HG03460 (cell line): ENCODE results near the gene CTDSPL.

ENCODE experiments used
- ATAC-seq: cut with Tn5 transposase; IDR thresholded peaks from one replicate; pipeline ENCODE4 v1.9.1; 2021; ENCODE audit not compliant: unreplicated experiment

Gene CTDSPL

DNA sequence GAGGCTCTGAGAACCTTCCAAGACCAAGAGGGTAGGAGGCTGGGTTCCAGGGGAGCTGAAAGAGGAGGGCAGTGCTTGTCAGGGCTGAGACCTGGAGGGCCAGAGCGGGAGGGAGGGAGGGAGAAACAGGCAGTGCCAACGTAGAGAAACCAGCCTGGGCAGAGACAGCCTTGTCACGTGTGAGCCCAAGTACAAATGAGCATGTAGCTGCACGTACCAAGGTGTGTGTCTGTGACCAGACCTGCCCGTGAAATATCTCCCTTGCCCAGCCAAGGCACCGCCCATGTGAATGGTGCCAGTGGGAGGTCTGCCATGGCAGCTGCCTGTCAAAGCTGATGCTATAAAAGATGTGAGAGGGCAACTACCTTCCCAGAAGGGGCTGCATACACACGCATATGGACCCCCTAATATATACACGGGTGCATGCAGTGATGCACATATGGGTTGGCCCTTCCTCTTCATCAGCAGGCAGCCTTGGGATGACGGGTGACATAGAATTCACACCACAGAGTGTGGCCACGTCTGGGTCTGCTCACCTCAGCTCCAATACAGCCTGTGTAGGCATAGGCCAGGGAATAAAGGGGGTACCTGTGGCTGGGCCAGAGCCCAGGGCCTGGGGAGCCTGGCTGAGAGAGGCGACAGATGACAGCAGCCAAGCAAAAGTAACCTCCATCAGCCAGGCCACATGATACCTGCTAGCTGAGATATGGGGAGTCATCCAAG, 7.8 kb upstream of the CTDSPL start:
- ATAC-seq = no peak

DNA sequence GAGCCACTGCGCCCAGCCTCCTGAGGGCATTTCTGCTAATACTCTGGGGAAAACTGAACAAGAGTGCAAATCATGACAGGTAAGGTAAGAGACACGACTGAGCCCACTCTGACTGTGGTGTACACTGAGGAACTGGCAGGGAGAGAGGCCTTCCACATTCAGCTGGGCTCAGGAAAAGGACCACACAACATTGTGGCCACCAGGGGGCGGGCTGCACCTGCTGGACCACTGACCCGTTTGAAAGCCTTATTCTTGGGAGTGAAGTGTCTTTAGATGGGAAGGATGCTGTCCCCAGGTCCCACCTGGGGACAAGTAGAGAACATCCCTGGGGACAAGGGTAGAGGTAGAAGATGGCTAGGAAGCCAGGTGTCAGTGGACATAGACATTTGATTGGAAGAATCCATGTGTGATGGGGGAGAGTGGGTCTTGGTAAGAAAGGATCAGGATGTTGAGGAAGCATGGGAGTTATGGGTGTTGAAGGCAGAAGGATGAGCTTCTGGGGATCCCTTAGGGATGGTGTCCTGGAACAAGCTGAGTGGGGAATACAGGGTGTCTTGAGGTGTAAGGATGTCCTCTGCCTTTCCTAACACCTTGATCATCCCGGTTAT, 6.2 kb upstream of the CTDSPL start:
- ATAC-seq = no peak

DNA sequence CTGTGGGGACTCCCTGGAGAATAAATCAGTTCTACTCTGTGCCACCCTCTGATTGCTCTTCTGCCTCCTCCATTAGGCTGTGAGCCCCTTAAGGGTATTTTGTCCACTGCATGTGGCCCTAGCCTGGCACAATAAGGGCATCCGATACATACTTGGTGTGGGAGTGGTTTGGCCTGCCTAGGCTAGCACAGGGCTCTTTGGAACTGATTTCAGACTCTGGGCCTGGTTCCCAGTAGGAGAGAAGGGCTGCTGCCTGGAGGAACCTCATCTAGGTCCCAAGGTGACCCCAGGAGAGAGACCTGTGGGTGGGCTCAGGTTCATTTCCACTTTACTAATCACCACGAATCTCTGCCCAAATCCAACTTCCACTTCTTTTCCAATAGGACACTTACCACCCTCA, 5.3 kb upstream of the CTDSPL start:
- no peak for ATAC-seq

DNA sequence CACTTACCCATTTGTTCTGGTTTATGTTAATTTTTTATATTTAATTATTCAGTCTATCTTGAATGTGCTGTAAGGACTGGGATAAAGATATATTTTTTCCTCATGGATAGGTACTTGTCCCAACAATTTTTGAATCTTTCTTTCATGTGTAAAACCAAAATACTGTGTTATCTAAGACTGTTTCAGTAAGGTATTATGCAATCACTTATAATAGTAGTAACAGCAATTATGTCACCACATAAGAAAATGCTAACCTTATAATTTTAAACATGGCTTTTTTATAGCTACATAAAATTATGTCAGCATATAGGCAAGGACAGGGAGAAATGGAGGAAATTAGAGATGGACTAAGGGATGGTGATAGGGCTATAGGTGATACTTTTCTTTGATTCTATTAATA, 2.9 kb upstream of the CTDSPL start:
- no peak for ATAC-seq

DNA sequence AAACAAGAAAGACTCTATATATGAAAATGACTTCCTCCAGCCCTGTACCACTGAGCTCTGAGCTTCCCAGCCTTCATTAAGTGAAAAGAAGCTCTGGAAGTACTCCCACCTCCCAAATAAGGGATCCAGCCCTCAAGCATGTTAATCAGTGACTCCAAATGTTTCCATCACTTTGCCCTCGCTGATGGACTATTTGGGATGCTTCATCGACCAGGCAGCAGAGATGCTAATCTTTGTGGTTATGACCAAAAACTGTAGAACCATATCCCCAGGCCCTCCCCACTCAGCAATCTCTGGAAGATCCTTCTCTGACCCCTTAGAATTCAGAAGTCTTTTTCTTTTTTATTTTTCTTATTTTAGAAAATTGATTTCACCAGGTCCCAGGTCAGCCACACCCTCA, 2.3 kb upstream of the CTDSPL start:
- ATAC-seq = no peak

DNA sequence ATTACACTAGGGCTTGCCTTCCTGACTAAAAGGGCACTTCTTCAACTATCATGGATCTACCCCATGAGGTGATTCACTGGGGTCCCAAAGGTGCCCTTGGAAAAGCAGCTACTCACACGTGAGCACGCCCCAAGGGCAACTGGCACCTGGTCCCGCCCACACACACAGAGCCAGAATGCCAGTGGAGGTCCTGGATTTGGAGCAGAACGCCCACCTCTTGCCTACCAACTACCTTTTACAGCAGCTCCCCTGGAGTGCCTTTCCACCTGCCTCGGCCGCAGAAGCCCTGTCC, 1.8 kb upstream of the CTDSPL start:
- ATAC-seq = no peak

DNA sequence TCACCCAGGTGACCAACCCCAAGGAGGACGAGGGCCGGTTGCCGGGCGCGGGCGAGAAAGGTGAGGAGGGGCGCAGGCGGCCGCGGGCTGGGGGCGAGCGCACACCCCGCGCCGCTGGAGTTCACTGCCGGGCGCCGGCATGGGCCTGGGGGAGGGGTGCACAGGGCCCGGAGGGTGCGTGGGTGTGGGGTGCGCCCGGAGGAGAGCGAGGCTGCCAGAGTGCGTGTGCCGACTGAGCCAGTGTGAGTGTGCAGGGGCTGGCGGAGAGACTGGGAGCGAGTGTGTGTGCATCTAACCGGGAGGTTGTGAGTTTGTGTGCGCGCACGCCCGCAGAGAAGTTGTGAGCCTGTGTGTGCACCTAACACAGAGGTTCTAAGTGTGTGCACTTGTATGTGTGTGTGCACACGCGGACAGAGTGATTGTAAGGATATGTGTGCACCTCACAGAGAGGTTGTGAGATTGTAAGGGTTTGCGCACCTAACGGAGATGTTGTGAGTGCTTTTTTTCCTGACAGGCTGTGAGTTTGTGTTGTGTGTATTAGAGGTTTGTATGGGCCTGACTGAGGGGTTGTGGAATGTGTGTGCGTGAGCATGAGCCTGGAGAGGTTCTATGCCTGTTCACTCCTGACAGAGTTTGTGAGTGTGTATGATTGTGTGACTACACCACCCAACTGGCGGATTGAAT, 681 bp downstream of the CTDSPL start:
- ATAC-seq = no peak

DNA sequence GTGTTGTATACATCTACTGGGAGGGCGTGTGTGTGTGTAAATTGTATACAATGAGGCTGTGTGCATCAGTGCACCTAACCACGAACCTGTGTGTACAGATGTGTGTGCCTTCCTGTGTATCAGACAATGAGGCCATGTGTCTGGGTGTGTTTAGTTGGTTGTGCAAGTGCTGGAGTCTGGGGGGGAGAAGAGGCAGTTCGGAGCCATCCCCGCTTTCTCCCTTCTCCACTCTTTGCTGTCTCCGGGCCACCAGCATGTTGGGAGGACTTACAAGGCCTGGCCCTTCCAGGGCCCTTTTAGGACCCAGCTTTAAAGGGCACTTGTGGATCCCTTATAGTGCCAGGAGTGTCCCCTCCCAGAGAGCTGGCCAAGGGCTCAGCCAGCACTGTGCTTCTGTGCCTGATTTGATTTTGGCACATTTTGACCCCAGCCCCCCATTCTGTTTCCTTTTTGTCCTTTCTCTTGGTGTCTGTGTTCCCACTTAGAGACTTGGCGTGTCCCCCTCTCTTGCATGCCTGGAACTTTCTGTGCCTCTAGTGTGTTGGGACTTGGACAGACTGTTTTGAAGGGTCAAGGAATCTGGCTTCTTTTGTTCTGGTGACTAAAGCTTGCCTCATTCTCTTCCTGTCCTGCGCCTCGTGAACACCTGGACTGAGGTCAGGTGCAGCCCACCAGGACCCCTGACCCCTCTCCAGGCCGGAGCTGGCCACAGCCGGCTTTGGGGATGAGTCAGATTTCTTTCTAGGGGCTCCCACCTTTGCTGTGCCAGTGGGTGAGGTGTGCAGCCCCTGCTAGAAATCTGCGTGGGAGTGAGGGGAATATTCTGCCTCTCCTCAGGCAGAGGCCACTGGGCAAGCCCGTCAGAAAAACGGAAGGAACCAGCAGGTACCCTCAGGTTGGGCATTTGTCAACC, 1.5 kb downstream of the CTDSPL start:
- ATAC-seq = no peak

GRCh38 chr3:37863949-37864822, 2.5 kb downstream of the CTDSPL start:
- no peak for ATAC-seq

DNA sequence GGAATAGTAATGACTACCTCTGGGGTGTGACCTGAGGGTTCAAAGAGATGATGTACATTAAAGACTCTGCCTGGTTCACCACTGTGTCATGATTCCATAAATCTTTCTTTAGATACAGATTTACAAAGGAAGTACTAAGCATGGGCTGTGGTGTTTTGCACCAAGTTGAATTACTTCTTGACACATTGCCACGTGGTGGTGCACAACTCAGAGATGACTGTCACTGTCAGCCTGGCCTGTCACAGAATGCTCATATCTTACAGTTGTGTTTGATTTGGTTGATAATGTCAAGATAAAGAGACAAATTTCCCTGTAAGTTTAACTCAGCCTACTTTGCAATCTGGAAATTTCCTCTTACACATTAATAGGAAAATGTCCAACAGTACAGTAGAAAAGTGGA, 3.2 kb downstream of the CTDSPL start:
- ATAC-seq = no peak

DNA sequence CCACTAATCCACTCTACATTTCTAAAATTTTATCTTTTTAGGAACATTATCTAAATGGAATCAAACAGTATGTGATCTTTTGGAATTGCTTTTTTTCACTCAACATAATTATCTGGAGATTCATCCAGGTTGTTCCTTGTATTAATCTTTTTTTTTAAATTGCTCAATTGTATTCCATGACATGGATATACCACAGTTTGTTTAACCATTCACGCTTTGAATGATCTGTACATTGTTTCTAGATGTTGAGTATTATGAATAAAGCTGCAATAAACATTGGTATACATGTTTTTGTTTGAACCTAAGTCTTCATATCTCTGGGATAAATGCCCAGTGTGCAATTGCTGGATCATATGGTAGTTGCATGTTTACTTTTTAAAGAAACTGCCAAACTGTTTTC, 5.5 kb downstream of the CTDSPL start:
- ATAC-seq = no peak

DNA sequence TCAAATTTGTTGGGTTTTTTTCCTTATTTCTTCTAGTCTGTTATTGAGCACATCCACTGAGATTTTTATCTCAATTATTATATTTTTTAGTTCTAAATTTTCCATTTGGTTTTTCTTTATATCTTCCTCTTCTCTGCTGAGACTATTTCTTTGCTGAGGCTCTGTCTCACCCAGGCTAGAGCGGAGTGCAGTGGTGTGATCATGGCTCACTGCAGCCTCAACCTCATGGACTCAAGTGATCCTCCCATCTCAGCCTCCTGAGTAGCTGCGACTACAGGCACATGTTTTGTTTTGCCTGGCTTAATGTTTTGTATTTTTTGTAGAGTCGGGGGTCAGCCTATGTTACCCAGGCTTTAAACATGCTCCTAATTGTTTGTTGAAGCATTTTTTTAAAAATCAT, 10.2 kb downstream of the CTDSPL start:
- ATAC-seq = no peak

DNA sequence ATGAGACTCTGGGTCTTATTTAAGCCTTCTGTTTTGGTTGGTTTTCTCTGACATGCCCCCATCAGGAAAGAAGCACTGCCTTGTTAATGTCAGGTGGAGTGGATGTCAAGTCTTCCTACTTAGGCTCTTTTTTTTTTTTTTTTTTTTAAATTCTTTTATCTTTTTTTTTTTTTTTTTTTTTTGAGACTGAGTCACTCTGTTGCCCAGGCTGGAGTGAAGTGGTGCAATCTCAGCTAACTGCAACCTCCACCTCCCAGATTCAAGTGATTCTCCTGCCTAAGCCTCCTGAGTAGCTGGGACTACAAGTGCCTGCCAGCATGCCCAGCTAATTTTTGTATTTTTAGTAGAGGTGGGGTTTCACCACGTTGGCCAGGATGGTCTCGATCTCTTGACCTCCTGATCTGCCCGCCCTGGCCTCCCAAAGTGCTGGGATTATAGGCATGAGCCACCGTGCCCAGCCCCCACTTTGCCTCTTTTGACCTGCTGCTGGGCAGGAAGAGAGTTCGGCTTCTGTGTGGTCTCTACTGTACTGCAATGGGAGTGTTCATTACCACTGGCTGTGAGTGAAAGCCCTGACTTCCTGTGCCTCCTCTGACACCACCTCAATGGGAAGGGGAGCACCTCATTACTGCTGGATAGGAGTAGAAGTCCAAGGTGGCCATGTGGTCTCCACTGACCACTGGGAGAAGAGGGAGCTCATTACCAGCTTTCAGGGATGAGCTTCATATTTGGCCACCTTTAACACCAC, 10.9 kb downstream of the CTDSPL start:
- no peak for ATAC-seq

- ATAC-seq = no peak
Observed at GRCh38 chr3:37876279-37876678, 14.6 kb downstream of the CTDSPL start.

DNA sequence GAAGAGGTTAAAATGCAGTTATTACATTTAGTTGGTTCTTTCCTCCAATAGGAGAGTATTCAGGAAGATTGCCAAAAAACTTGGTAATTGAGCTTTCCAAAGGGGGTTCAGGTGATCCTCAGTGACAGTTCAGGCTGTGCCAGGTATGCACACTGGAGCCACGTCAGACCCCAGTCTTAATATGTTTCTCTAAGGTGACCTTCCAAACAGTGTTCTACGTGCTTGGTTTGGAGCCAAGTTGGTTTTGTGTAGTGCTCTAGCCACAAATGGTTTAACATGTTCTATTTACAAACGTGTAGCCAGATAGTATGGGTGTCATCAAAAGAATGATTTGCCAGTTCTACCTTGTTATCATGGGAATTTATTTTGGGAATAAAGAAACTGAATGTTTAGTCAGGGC, 21.0 kb downstream of the CTDSPL start:
- no peak for ATAC-seq

DNA sequence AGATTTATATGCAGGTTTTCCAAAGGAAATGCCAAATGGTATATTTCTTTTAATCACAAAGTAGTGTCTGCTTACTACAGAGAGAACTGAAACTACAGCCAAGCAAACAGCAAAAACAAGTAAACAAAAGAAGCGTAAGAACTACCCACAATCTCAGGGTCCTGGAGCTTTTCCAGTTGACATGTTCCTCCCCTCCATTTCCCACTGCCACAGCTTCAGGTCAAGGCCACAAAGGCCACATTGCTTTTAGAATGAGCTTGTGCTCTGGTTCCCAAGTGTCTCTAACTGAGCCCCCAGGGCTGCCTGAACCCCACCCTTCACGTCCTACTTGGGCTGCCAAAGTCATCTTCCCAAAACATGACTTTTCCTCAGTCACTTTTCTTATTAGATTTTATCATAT, 24.1 kb downstream of the CTDSPL start:
- ATAC-seq = no peak

DNA sequence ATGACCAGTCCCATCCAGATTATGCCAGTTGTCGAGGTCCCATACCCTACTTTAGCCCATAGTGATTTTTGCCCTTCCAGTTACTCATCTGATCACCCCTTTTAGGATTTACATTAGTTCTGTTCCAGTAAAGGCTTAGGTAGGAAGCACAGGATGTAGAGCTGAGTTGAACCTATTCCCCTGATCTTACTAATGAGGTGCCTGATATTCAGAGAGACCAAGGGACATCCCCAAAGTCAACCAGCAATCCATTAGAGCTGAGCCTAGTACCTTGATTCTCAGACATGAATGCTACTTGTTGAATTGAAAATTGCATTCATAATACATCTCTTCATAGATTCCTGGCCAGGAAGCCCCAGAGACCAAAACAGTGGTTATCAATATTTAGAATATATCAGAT, 24.7 kb downstream of the CTDSPL start:
- ATAC-seq = no peak

DNA sequence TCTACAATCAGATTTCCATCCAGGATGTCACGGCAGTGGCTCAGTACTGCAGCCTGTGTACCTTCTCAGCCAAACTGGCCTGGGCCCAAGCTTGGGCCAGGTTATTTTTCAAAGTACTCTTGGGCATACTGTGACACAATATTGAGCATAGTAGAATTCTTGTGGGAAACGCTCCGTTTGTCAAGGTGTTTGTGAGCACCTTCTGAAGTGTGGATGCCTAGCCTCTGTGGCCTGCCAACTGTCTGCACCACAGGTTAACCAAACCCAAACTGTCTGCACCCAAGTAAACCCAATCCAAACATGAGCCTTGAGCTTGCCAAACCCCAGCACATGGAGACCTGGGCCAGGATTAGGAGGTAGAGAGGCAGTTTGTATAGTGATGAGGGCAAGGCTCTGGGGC, 25.4 kb downstream of the CTDSPL start:
- no peak for ATAC-seq

- no peak for ATAC-seq
Observed at GRCh38 chr3:37887824-37888223, 26.1 kb downstream of the CTDSPL start.

- no peak for ATAC-seq
Observed at GRCh38 chr3:37888421-37888820, 26.7 kb downstream of the CTDSPL start.
